Left ventricle myocardium inferior (tissue), 1 donor: Measurements from ENCODE around the gene INSL4. TPM values are rescaled to one million over a fixed set of nuclear protein-coding genes. Genes with fewer than 3 reads are reported as not detected.

Source experiments
- DNase-seq: peaks from one replicate; pipeline ENCODE4 v3.0.0-alpha.2; 2020
- H3K27ac ChIP-seq: fragments of 200-600 bp; replicated peaks from 2 replicates; pipeline ENCODE4 v1.8.0; 2021
- H3K27me3 ChIP-seq: fragments of 200-600 bp; 2 replicates; pipeline ENCODE4 v1.8.0; 2021; ENCODE audit warnings: low read depth
- H3K36me3 ChIP-seq: fragments of 200-600 bp; 2 replicates; pipeline ENCODE4 v1.8.0; 2021
- H3K4me1 ChIP-seq: fragments of 200-600 bp; 2 replicates; pipeline ENCODE4 v1.8.0; 2021
- H3K4me3 ChIP-seq: fragments of 200-600 bp; 2 replicates; pipeline ENCODE4 v1.8.0; 2021; ENCODE audit warnings: mild to moderate bottlenecking, moderate library complexity
- H3K9me3 ChIP-seq: fragments of 200-600 bp; replicated peaks from 2 replicates; pipeline ENCODE4 v1.8.0; 2021
- intact Hi-C: fragments of 100-400 bp; cut with micrococcal nuclease; formaldehyde crosslinking; loops from one replicate; pipeline ENCODE4 v1.11.0; 2022
- long read RNA-seq: library from polyadenylated mRNA; unstranded; transcript quantifications from one replicate; pipeline ENCODE4 v2.0.0, GENCODE V29; 2021
- total RNA-seq: library from RNA; stranded (reverse); fragmentation: NEBNext Ultra II Directional; extraction: Animal tissue kit (Norgen Biotek cat#: 25700); gene quantifications from one replicate; pipeline ENCODE4 v1.2.1, GENCODE V29; 2021
- TF ChIP-seq, protein P1 (sequence below): fragments of 200-600 bp; IDR thresholded peaks from 2 replicates; pipeline ENCODE4 v1.8.0; 2021; ENCODE audit warnings: antibody characterized with exemption, mild to moderate bottlenecking, borderline replicate concordance
- donor health status: DM: no; HTN: yes; CAD: no; lungs with severe emphysema.

Gene INSL4
- total RNA-seq: not detected
- long read RNA-seq: 0 reads

- H3K9me3 ChIP-seq: no peaks in the 10 kb centered on the region
- DNase-seq: no peak
- intact Hi-C loops: no loop called here
- H3K27me3 ChIP-seq: peaks cover 18% of the 10 kb centered on the region
- no peak within 1 kb of the TSS for H3K27ac ChIP-seq
- no peak within 1 kb of the TSS for H3K4me3 ChIP-seq
- no peaks in the 10 kb centered on the region for H3K36me3 ChIP-seq
- TF ChIP-seq, protein P1, sequence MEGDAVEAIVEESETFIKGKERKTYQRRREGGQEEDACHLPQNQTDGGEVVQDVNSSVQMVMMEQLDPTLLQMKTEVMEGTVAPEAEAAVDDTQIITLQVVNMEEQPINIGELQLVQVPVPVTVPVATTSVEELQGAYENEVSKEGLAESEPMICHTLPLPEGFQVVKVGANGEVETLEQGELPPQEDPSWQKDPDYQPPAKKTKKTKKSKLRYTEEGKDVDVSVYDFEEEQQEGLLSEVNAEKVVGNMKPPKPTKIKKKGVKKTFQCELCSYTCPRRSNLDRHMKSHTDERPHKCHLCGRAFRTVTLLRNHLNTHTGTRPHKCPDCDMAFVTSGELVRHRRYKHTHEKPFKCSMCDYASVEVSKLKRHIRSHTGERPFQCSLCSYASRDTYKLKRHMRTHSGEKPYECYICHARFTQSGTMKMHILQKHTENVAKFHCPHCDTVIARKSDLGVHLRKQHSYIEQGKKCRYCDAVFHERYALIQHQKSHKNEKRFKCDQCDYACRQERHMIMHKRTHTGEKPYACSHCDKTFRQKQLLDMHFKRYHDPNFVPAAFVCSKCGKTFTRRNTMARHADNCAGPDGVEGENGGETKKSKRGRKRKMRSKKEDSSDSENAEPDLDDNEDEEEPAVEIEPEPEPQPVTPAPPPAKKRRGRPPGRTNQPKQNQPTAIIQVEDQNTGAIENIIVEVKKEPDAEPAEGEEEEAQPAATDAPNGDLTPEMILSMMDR: no peak
- H3K4me1 ChIP-seq: no peaks in the 10 kb centered on the region
These were observed at the start of gene INSL4 for GRCh38 chr9:5231212-5231611. Gene INSL4 (plus strand): TSS chr9:5231419. CDS start chr9:5231524, 105 bp downstream.

- Histone ChIP-seq H3K27me3 (peaks cover 10% of the 10 kb centered on the region), H3K9me3 (peaks cover 11% of the 10 kb centered on the region), H3K27ac (no peak overlapping the region), H3K4me3 (no peak overlapping the region), H3K36me3 (no peaks in the 10 kb centered on the region), H3K4me1 (no peaks in the 10 kb centered on the region)
- intact Hi-C loops: loop anchor here (5.0 kb wide), 2 partner anchors 258 to 408 kb away; no protein-coding TSS in a partner anchor
- TF ChIP-seq, protein P1: no peak
- DNase-seq: no peak
These were observed 46.4 kb upstream of the INSL4 start for GRCh38 chr9:5184776-5185175.

- Histone ChIP-seq H3K27me3 (peaks cover 10% of the 10 kb centered on the region), H3K4me1 (no peaks in the 10 kb centered on the region), H3K27ac (no peak within 1 kb of the TSS), H3K4me3 (no peak within 1 kb of the TSS), H3K36me3 (no peaks in the 10 kb centered on the region), H3K9me3 (peaks cover 5% of the 10 kb centered on the region)
- intact Hi-C loops: loop anchor here (5.0 kb wide), 2 partner anchors 257 to 407 kb away; no protein-coding TSS in a partner anchor
- no peak for DNase-seq
- TF ChIP-seq, protein P1: no peak
These were observed 45.9 kb upstream of the INSL4 start, which contains the start of gene INSL6 for GRCh38 chr9:5185220-5185840. Gene INSL6 (minus strand): TSS chr9:5185639. CDS start chr9:5185602, 37 bp downstream.

DNA sequence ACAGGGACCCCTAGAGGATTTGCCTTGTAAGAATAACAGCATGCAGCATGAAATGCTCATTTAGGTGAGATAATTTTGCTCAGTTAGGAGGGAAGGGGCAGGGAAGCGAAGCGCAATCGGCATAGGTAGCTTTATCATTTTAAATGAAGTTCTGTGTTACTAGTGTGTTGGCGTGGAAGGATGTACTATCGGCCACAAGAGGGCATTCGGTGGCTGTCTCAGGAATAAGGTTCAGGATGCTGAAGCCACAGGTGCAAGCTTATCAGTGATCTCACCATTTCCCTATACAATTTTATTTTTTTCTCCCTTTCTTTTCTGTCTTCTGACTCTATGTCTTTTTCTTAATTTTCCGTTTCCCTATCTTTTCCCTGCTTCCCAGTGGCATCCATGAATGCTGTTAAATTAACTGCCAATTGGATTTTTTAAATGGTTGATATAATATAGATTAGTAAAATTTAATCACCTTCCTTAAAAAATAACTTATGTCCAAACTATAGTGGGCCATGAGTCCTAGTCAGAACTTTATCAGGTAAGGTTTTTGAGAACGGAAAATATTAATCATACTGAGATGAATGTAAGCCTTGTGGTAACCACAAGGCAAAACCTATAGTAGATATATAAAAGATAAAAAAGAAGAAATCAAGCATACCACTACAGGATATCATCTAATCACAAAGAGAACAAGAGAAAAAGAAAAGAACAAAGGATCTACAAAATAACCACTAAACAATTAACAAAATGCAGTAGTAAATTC is 44.6 kb upstream of the INSL4 start:
- no peaks in the 10 kb centered on the region for H3K9me3 ChIP-seq
- no peak overlapping the region for H3K27ac ChIP-seq
- H3K36me3 ChIP-seq: no peaks in the 10 kb centered on the region
- TF ChIP-seq, protein P1: peak; percentile 79
- no peaks in the 10 kb centered on the region for H3K4me1 ChIP-seq
- H3K4me3 ChIP-seq: no peak overlapping the region
- intact Hi-C loops: loop anchor here (5.0 kb wide), 2 partner anchors 256 to 406 kb away; no protein-coding TSS in a partner anchor
- peaks cover 10% of the 10 kb centered on the region for H3K27me3 ChIP-seq
- DNase-seq: no peak

GRCh38 chr9:5188060-5188984 is 42.9 kb upstream of the INSL4 start:
- H3K27ac ChIP-seq: no peak overlapping the region
- no peak overlapping the region for H3K4me3 ChIP-seq
- DNase-seq: no peak
- H3K36me3 ChIP-seq: no peaks in the 10 kb centered on the region
- no peaks in the 10 kb centered on the region for H3K9me3 ChIP-seq
- H3K4me1 ChIP-seq: no peaks in the 10 kb centered on the region
- peaks cover 15% of the 10 kb centered on the region for H3K27me3 ChIP-seq
- intact Hi-C loops: loop anchor here (5.0 kb wide), 2 partner anchors 254 to 404 kb away; no protein-coding TSS in a partner anchor
- TF ChIP-seq, protein P1: no peak
